GM12874 (cell line): Measurements from ENCODE around the gene SETX.

Source experiments
- CTCF ChIP-seq: IDR thresholded peaks from 2 replicates; pipeline ENCODE4 v1.5.1; 2011; ENCODE audit warnings: low read depth, mild to moderate bottlenecking, control low read depth, low read length, moderate library complexity; ENCODE audit not compliant: insufficient read depth

Gene SETX

GRCh38 chr9:132301521-132301920, 53.3 kb downstream of the SETX start:
- TF ChIP-seq CTCF, result no peak

GRCh38 chr9:132299221-132299620, 55.6 kb downstream of the SETX start:
- no peak for TF ChIP-seq CTCF

- TF ChIP-seq CTCF, result no peak
Observed at GRCh38 chr9:132295181-132295580, 59.6 kb downstream of the SETX start.

GRCh38 chr9:132293145-132293721, 61.6 kb downstream of the SETX start:
- TF ChIP-seq CTCF, result no peak

GRCh38 chr9:132288966-132289365, 65.8 kb downstream of the SETX start:
- no peak for TF ChIP-seq CTCF

GRCh38 chr9:132288361-132288760, 66.4 kb downstream of the SETX start:
- TF ChIP-seq CTCF, result no peak

GRCh38 chr9:132287256-132287760, 67.5 kb downstream of the SETX start:
- no peak for TF ChIP-seq CTCF
